HG02840 (cell line): ENCODE results near the gene CORT.
"Not testable (repeated sequence)": the region's sequence is repeated elsewhere in the genome, so short reads cannot be mapped to it uniquely, and the experiment has no call there.

Experiments used
- ATAC-seq: cut with Tn5 transposase; IDR thresholded peaks from one replicate; pipeline ENCODE4 v1.9.1; 2021; ENCODE audit warnings: mild to moderate bottlenecking, moderate library complexity, moderate number of reproducible peaks; ENCODE audit not compliant: unreplicated experiment, low FRiP score

Gene CORT

GRCh38 chr1:10437052-10437451 lies 12.8 kb upstream of the CORT start:
- no peak for ATAC-seq

GRCh38 chr1:10438677-10439163 lies 11.1 kb upstream of the CORT start:
- no peak for ATAC-seq

DNA sequence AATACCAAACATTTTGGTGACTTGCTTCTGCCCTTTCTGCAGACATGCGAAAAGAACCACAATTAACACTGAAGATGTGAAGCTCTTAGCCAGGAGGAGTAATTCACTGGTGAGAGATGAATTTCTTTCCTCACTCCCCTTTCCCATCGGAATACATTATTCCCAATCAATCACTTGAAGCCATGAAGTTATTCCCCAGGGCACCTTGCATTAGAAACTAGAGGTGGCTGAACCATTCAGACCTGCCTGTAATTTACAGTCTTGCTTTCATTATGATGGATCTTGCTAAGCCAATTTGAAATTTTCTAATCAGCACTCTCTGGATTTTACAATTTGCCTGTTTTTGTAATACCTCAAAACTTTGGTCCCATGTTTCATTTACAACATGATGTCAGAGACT lies 9.5 kb upstream of the CORT start:
- no peak for ATAC-seq

DNA sequence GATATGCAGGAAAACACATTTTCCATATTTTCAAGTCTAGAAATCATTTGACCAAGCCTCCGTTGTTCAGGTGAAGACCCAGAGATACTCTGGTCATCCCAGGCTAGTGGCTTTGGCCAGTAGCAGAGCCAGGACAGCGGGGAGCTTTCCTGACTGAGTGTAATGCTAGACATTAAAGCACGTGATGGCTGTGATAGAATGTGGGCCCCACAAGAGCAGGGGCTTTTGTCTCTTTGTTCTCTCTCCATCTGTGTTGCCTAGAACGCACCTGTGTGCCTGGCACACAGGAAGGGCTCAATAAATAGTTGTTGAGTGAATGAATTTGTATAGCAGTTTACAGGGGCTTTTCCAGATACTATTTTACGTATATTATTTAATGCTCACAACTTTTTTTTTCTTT lies 9.0 kb upstream of the CORT start:
- ATAC-seq, result no peak

DNA sequence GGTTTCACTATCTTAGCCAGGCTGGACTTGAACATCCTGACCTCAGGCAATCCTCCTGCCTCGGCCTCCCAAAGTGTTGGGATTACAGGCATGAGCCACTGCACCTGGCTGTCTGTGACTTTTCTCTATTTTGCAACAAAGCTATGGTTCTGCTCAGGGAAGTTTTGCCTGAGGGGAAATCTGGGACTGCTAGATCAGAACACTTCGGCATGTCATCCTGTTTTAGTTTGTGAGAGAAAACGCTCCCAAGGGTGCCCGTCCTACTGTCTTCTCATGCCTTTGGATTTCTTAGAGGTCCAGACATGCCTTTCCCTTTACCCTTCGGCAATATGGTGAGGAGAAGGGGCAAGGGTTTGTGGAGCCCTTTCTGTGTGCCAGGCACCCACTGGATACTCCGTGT lies 5.6 kb upstream of the CORT start:
- ATAC-seq, result no peak

- ATAC-seq, result no peak
Measured at GRCh38 chr1:10444795-10445397, 4.9 kb upstream of the CORT start.

DNA sequence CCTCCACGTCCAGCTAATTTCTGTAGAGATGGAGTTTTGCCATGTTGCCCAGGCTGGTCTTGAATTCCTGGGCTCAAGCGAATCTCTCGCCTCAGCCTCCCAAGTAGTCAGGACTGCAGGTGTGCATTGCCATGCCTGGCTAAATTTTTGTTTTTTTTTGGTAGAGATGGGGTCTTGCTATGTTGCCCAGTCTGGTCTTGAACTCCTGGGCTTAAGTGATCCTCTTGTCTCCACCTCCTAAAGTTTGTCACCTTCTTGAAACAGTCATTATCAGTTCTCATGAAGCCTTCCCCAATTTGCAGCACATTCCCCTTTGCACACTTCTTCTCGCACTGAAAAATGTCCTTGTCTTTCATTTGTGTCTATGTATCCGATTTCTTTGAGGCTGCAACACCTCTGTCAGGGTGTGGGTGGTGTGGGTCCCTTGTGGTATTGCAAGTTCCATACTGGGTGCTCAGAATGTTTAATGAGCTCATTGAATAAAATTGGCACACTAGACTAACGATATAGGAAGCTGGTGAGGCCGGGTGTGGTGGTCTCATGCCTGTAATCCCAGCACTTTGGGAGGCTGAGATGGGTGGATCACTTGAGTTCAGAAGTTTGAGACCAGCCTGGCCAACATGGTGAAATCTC lies 2.9 kb upstream of the CORT start:
- ATAC-seq, result no peak

DNA sequence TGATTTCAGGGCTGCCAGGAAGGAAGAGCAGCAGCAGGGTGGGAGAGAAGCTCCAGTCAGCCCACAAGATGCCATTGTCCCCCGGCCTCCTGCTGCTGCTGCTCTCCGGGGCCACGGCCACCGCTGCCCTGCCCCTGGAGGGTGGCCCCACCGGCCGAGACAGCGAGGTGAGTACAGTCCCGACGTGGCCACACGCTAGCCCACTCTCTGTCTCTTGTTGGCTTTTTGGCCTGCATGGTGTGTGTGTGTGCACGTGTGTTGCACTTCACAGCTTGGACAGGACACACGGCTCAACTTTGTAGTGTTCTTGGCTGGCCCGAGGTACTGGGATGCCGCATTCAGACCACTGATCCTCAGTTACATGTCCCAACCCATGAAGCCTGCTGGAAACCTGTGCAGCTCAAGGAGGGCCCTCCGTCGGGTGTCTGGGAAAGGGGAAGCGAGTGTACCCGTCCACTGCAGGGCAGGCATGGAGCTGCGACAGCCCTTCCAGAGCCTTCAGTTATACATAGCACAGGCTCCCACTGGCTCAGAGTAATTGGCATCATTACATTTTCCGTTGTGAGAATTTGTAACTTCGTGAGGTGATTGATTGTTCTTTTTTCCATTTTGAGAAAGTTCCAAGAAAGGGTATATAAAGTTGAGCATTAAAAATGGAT lies 454 bp downstream of the CORT start:
- ATAC-seq, result no peak

GRCh38 chr1:10450836-10451235 lies 1.0 kb downstream of the CORT start:
- ATAC-seq, result no peak

GRCh38 chr1:10451287-10451686 lies 1.5 kb downstream of the CORT start:
- no peak for ATAC-seq

DNA sequence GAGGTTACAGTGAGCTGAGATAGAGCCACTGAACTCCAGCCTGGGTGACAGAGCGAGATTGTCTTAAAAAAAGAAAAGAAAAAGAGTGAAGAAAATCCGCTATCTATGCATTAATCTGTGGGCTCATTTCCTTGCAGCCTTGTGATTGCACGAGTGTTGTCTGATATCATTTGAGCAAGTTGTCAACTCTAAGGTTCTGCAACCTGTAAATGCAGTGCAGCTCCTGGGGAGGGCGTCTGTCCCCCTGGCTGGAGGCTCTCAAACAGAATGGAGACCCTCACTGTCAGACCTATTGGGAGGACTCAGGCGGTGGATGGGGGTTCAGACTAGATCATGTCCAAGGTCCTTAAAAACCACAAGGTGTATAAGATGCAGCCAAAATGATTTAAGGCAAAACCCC lies 6.2 kb downstream of the CORT start:
- no peak for ATAC-seq

DNA sequence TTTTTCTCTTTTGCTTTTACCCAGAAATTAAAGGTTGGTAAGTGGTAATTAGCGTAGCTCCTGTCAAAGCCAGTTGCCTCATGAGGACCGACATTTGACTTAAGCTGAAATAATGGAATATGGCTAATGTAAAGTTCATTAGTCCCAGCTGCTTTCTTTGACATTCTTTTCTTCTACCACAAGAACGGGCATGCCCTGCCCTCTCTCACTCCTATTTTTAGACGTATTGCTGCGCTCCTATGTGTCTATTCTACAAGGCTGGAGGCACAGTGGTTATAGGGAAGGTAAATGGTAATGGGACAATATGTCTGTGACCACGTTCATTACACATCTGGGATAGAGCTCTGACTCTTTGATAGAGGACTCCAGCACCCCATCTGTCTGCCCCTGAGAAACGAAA lies 6.8 kb downstream of the CORT start:
- no peak for ATAC-seq

GRCh38 chr1:10457462-10457861 lies 7.6 kb downstream of the CORT start:
- ATAC-seq, result not testable (repeated sequence)

DNA sequence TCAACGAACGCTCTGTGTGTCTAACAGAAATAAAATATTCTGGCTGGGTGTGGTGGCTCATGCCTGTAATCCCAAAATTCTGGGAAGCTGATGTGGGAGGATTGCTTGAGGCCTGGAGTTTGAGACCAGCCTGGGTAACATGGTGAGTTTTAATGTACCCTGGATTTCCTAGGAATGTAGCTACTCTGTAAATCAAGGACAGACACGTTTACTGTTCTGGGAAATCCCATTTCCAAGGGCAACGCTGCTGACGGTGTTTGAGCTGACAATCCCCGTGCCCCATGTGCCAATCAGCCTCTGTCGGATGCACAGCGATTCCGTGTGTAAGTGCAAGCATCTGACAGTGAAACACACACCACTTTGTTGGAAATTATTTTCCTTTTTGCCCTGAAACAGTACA lies 8.0 kb downstream of the CORT start:
- no peak for ATAC-seq

- no peak for ATAC-seq
Measured at GRCh38 chr1:10459184-10459583, 9.4 kb downstream of the CORT start.

- ATAC-seq, result no peak
Measured at GRCh38 chr1:10467078-10467477, 17.2 kb downstream of the CORT start.

GRCh38 chr1:10470043-10470442 lies 20.2 kb downstream of the CORT start:
- ATAC-seq, result no peak

DNA sequence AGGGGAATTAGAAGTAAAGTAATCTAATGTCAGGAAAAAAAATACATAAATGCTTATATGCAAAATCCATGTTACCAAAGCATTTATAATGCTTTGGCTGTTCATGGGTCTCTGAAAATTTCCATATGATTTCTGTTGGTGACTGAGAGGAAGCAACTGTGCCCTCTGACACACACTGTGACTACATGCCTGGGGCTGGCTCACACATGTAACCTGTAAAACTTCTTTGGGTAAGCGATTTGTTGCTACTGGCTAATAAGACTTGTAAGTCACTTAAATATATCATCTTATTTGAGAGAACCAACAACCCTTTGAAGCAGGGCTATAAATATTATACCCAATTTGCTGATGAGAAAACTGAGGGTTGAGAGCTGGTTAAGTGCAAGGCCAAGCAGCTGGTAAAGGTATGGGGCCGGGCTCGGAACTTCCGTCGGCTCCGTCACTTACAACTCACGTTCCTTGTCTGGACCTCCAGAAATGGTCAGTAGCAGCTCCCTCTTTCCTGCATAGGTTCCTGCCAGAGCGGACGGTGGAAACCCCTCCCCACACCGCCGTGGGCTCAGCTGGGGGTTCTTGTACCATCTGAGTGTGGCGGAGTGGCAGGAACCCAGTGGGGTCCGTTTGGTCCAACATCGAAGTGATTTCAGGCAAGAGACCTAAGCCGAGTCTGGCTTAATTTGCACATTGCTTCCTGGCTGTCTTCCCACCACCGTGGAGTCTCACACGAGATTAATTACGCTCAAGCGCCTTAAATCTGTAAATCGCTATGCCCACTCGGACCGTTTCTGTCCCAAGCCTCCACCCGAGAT lies 21.8 kb downstream of the CORT start:
- ATAC-seq, result no peak

DNA sequence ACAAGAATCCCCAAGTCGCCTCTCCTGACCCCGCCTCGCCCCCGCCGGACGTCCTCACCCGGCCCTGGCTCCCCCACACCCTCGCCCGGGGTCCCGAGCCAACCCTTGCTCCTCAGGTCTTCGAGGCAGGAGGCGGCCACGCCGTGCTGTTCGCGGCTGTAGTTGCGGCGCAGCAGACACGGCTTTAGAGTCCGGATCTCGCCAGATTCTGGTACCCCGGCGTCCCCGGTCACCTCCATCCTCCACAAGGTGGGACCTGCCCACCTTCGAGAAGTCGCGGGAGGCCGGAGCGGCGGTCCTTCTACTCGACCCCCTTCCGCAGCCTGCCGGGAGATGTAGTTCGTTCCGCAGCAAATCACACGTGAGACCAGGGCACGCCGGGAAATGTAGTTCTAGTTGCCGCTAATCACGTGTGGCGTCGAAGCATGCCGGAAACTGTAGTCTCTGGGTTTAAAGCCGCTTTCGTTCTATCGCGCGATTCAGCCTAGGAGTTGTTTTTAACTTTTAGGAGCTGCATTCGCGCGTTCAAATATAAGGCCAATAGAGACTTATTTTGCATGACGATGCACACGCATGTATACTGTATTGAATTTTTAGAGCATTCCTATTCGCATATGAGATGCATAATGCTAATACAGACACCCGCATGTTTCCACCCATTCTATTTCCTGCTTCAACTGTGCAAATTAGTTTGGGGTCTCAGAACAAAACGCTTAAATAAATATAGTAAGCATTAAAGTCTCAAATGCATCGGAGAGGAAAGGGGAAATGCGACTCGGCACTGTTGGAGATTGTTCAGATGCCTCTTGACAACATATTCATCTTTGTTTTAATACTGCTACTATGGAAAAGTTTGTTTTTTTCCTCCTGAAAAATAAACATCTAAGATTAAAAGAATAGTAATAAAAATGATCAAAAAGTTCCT lies 22.7 kb downstream of the CORT start, which contains the start of gene DFFA:
TSS of gene DFFA (minus strand) at position 310 of the 925 bp plus-strand sequence. CDS start at position 239, 71 bp downstream.
- peak; percentile 77 for ATAC-seq
